BLaER1 treated with 17β-estradiol and CSF1 and Interleukin-3, amounts not matched to agents 10 nM and 100 nM (cell line): Measurements from ENCODE around the gene FAM107A.

Source experiments
- H3K27ac ChIP-seq, 11 experiments: shearing (Covaris generic); formaldehyde crosslinking; 2 replicates each; pipeline ENCODE4 v1.8.1; 2022
- H3K27me3 ChIP-seq, 11 experiments: shearing (Covaris generic); formaldehyde crosslinking; 2 replicates each; pipeline ENCODE4 v1.8.1; 2022
- H3K36me3 ChIP-seq, 11 experiments: shearing (Covaris generic); formaldehyde crosslinking; 2 replicates each; pipeline ENCODE4 v1.8.1; 2022
- H3K4me1 ChIP-seq, 10 experiments: shearing (Covaris generic); formaldehyde crosslinking; 2 replicates each; pipeline ENCODE4 v1.8.1; 2022
- H3K4me2 ChIP-seq, 11 experiments: shearing (Covaris generic); formaldehyde crosslinking; 2 replicates each; pipeline ENCODE4 v1.8.1; 2022
- H3K4me3 ChIP-seq, 10 experiments: shearing (Covaris generic); formaldehyde crosslinking; 2 replicates each; pipeline ENCODE4 v1.8.1; 2022
- H3K9ac ChIP-seq, 11 experiments: shearing (Covaris generic); formaldehyde crosslinking; 2 replicates each; pipeline ENCODE4 v1.8.1; 2022
- H3K9me3 ChIP-seq, 11 experiments: shearing (Covaris generic); formaldehyde crosslinking; replicated peaks in 1 of 11; 2 replicates each; pipeline ENCODE4 v1.8.1; 2022
- H4K20me1 ChIP-seq, 11 experiments: shearing (Covaris generic); formaldehyde crosslinking; 2 replicates each; pipeline ENCODE4 v1.8.1; 2022
- Cebpa-rat ChIP-seq, 11 experiments: shearing (Covaris generic); IDR thresholded peaks; 2 replicates each; pipeline ENCODE4 v1.8.1; 2022

The FAM107A gene

DNA sequence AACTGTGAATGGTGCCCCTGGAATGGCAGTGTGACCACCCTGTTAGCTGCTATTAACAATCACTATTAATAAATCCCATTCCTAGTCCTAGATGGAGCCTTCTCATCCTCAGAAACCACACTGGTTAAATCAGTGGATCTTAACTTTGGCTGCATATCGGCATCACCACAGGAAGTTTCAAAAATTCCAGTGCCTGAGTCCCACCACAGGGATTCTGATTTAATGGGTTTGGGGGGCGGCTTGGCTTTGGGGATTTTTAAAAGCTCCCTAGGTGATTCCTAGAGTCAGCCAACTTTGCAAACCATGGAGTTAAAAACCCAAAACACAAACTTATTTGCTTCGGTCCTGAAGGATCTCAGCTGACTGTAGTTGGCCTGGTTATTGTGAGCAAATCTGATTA, 3.1 kb downstream of the FAM107A start:
- no peak for TF ChIP-seq Cebpa-rat (IDR thresholded peaks at IDR 0.05)
- H4K20me1 ChIP-seq, result no peaks in the 10 kb centered on the region
- H3K4me2 ChIP-seq, result no peak overlapping the region

DNA sequence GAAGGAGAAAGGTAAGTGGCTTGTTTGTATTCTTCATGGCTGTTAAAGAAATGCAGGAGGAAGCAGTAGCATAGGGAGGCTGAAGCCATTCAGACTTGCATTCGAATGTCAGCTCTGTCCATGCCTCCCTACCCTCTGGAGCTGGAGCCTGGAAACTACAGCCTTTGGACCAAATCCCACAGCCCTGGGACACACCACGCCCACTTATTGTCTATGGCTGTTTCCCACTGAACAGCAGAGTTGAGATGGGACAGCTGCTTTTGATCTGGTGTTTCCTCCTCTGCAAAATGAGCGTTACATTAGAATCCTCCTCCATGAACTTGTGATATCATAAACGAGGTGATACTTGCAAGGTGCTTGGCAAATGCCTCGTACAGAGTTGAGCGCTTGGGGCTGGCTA, 3.6 kb downstream of the FAM107A start:
- no peak overlapping the region for H3K27ac ChIP-seq
- peaks cover 0 to 18% (median 5%) of the 10 kb centered on the region in 10 experiments; a peak in 11 of 20 replicates for H3K4me1 ChIP-seq
- H3K4me3 ChIP-seq, result no peak overlapping the region
- no peaks in the 10 kb centered on the region for H3K36me3 ChIP-seq
- no peaks in the 10 kb centered on the region for H3K27me3 ChIP-seq
- no peak overlapping the region for H3K4me2 ChIP-seq
- H3K9me3 ChIP-seq, result no peaks in the 10 kb centered on the region
- H4K20me1 ChIP-seq, result no peaks in the 10 kb centered on the region
- no peak overlapping the region for H3K9ac ChIP-seq
- TF ChIP-seq Cebpa-rat (IDR thresholded peaks at IDR 0.05), result no peak

More for the DNA sequence above, 3.1 kb downstream of the FAM107A start:
- no peaks in the 10 kb centered on the region for H3K36me3 ChIP-seq
- H3K9me3 ChIP-seq, result no peaks in the 10 kb centered on the region
- no peak overlapping the region for H3K9ac ChIP-seq
- peaks cover 0 to 13% (median 3%) of the 10 kb centered on the region in 10 experiments; a peak in 9 of 20 replicates for H3K4me1 ChIP-seq
- no peak overlapping the region for H3K27ac ChIP-seq
- H3K27me3 ChIP-seq, result no peaks in the 10 kb centered on the region
- no peak overlapping the region for H3K4me3 ChIP-seq

DNA sequence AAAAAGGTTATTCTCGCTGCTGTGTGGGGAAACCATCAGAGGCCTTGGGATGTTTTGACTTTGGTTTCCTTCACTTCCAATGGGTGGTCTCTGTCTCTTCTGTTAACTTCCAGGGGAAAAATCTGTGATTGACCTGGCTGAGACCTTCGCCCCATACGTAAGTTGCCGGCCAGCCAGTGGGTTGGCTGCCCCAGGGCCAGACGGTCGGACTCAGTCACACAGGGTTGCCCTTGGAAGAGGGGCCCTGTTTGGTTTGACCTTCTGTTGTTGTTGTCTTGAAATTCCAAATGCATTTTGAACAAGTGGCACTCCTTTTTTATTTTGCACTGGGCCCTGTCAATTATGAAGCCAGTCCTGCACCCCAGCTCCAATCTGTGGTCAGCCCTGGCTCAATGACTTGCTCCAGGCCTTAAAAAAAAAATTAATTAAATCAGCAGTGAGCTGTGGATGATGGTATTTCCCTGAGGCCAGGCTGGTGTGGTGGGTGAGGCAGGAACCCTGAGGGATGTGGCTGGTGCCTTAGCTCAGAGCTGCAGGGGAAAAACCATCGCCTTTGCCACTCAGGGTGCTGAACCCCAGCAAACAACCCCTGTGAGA, 4.5 kb downstream of the FAM107A start:
- Histone ChIP-seq H3K4me3 (no peak overlapping the region), H3K36me3 (no peaks in the 10 kb centered on the region), H3K27ac (no peak overlapping the region), H3K9ac (no peak overlapping the region), H3K4me2 (no peak overlapping the region), H3K4me1 (peaks cover 0 to 18% (median 5%) of the 10 kb centered on the region in 10 experiments; a peak in 11 of 20 replicates), H3K9me3 (no peaks in the 10 kb centered on the region), H3K27me3 (no peaks in the 10 kb centered on the region), H4K20me1 (no peaks in the 10 kb centered on the region)
- no peak for TF ChIP-seq Cebpa-rat (IDR thresholded peaks at IDR 0.05)

DNA sequence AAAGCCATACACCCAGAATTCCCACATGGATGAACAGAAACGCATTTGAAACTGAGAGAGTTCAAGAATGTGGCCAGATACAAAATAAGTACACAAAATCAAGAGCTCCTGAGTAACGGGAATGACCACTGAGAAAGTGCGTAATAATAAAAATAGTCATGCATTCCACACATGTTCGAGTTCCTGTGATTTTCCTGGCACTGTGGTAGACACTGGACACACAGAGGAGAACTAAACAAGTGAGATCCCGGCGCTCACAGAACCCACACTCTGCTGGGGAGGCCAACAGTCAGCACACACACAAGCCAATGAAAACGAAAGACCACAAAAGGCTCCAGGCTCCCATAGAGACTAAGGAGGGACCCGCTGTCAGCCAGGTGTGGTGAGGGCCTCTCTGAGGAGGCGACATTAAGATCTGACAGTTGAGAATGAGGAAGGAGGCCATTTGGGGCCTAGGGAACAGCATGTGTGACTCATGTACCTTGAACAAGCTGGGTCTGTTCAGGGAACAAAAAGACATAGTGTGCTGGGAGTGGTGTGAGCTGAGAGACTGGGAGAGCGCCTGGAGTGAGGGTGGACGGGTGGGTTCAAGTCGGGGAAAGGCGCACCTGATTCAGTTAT, 5.1 kb downstream of the FAM107A start:
- H3K36me3 ChIP-seq, result no peaks in the 10 kb centered on the region
- no peak for TF ChIP-seq Cebpa-rat (IDR thresholded peaks at IDR 0.05)
- H3K4me1 ChIP-seq, result peaks cover 0 to 17% (median 5%) of the 10 kb centered on the region in 10 experiments; a peak in 11 of 20 replicates
- H3K4me2 ChIP-seq, result no peak overlapping the region
- H3K27ac ChIP-seq, result no peak overlapping the region
- H3K9ac ChIP-seq, result no peak overlapping the region
- H3K27me3 ChIP-seq, result no peaks in the 10 kb centered on the region
- H4K20me1 ChIP-seq, result no peaks in the 10 kb centered on the region
- H3K4me3 ChIP-seq, result no peak overlapping the region
- no peaks in the 10 kb centered on the region for H3K9me3 ChIP-seq

DNA sequence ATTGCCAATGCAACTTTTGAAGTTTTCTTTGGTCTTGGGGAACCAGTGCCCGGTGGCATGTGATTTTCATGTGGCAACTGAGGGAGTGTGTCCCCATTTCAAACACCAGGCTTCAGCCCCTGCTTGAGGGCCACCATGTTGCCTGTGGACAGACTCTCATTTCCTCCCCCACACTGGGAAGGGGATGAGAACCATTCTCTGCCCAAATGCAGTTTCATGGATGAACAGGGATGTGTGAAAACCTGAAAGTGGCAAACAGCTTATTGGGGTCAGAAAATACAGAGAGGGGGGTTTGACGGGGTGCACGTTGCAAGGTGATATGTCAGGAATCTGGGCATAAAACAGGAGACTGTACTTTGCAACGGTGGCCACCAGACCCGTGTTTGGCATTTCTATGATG, 6.3 kb downstream of the FAM107A start:
- no peaks in the 10 kb centered on the region for H3K27me3 ChIP-seq
- no peak overlapping the region for H3K27ac ChIP-seq
- H3K4me3 ChIP-seq, result no peak overlapping the region
- H3K9ac ChIP-seq, result no peak overlapping the region
- H3K36me3 ChIP-seq, result no peaks in the 10 kb centered on the region
- H4K20me1 ChIP-seq, result no peaks in the 10 kb centered on the region
- H3K4me1 ChIP-seq, result peaks cover 0 to 10% (median 5%) of the 10 kb centered on the region in 10 experiments; a peak in 11 of 20 replicates
- H3K9me3 ChIP-seq, result no peaks in the 10 kb centered on the region
- H3K4me2 ChIP-seq, result no peak overlapping the region
- no peak for TF ChIP-seq Cebpa-rat (IDR thresholded peaks at IDR 0.05)

DNA sequence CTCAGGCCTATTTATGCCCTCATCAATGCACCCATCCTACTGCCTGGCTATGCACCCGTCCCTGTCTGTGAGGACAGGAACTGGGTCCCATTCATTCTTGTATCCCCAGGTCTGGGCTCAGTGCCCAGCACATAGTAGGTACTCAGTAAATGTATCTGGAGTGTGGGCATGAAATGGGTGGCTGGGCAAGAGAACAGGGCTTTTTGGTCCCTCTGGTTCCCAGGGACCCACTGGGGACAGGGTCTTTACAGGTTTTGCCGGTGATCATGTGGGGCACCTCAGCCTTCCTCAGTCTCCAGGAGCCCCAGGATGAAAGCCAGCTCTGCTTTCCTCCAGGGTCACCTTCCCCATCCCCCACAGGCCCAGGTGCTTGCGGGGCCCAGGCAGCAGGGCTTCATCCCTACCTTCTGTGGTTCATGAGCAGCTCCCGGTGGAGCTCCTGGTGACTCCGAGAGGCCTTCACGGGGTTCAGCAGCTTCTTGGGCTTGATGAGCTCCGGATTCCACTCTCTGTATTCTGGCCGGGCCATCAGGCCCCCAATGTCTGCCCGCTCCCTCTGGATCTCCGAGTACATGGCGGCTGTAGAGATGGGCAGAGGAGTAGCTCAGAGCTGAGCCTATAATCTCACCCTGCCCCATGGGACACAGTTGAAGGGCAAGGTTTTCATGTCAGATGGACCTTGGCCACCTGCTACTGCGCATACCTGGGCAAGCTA, 7.7 kb downstream of the FAM107A start:
- Histone ChIP-seq H3K27ac (no peak overlapping the region), H3K27me3 (no peaks in the 10 kb centered on the region), H3K4me1 (peaks cover 0 to 6% (median 5%) of the 10 kb centered on the region in 10 experiments; a peak in 10 of 20 replicates), H3K9ac (0 out of 22 replicates have a peak overlapping the region, but pooled peaks of 1 of the 11 experiments have one; percentile 30), H3K9me3 (no peaks in the 10 kb centered on the region), H3K4me2 (peak overlapping the region in 2 of 11 experiments; percentile 15 to 17; a peak in 2 of 22 replicates), H3K4me3 (no peak overlapping the region), H3K36me3 (no peaks in the 10 kb centered on the region), H4K20me1 (no peaks in the 10 kb centered on the region)
- no peak for TF ChIP-seq Cebpa-rat (IDR thresholded peaks at IDR 0.05)

DNA sequence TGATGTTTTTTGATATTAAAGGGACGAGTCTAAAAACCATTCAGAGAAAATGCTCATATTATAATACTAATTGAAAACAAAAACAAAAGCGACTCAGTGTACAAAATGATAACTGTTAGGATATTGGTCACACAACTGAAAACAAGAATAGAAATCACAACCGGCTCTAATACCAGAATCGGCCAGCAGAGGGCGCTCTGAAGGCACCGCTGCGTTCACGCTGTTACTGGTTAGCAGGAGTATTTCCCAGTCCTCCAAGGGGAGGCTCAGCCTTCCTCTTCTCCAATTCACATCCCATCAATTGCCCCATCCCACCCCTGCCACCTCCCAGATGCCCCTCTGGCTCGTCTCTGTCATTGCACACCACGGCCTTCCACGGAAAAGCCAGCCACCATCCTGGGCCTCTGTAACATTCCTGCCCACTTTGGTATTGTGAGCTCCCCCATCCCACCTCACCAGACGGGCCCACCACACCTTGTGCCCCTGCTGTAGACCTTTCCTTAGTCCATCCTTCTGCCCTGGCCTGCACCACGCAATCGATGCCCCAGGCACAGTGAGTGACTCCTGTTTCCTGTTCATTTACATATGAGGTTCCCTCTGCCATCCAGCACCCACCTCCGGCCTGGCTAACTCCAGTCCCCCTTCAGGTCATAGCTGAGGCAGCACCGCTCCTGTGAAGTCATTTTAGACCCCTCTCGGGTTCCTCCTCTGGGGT, 8.5 kb downstream of the FAM107A start:
- H3K4me3 ChIP-seq, result no peak overlapping the region
- H3K27me3 ChIP-seq, result no peaks in the 10 kb centered on the region
- H3K36me3 ChIP-seq, result no peaks in the 10 kb centered on the region
- no peak for TF ChIP-seq Cebpa-rat (IDR thresholded peaks at IDR 0.05)
- H3K9ac ChIP-seq, result 0 out of 22 replicates have a peak overlapping the region, but pooled peaks of 1 of the 11 experiments have one; percentile 30
- no peak overlapping the region for H3K27ac ChIP-seq
- H3K9me3 ChIP-seq, result no peaks in the 10 kb centered on the region
- H4K20me1 ChIP-seq, result no peaks in the 10 kb centered on the region
- peak overlapping the region in 4 of 11 experiments; percentile 15 to 35 (median 16); a peak in 3 of 22 replicates for H3K4me2 ChIP-seq
- H3K4me1 ChIP-seq, result peaks cover 0 to 6% (median 5%) of the 10 kb centered on the region in 10 experiments; a peak in 10 of 20 replicates

DNA sequence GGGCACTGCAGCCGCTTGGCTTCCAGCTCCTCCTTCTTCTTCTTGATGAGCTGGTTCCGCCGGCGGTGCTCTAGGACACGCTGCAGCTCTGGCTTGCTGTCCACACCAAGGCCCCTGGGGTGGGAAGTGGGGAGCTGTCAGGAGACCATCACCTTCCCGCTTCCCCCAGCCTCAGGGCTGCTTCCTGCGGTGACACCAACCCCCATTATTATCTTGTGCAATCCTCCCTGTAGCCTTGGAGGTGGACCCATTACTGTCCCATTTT, 10.0 kb downstream of the FAM107A start:
- no peak overlapping the region for H3K9ac ChIP-seq
- no peak for TF ChIP-seq Cebpa-rat (IDR thresholded peaks at IDR 0.05)
- no peaks in the 10 kb centered on the region for H3K36me3 ChIP-seq
- peaks cover 0 to 6% (median 5%) of the 10 kb centered on the region in 10 experiments; a peak in 10 of 20 replicates for H3K4me1 ChIP-seq
- H3K4me3 ChIP-seq, result no peak overlapping the region
- no peaks in the 10 kb centered on the region for H3K27me3 ChIP-seq
- H4K20me1 ChIP-seq, result no peaks in the 10 kb centered on the region; a peak in 1 of 22 replicates
- no peak overlapping the region for H3K27ac ChIP-seq
- H3K4me2 ChIP-seq, result no peak overlapping the region
- H3K9me3 ChIP-seq, result no peaks in the 10 kb centered on the region
